HepG2 (cell line): ENCODE data around the gene ACOT13. TPM values are rescaled to one million over a fixed set of nuclear protein-coding genes. Genes with fewer than 3 reads are reported as not detected.

Experiments
- AGO2 ChIP-seq: fragments of 200-400 bp; formaldehyde crosslinking; optimal IDR thresholded peaks from 2 replicates; pipeline ENCODE3; 2017; ENCODE audit warnings: mild to moderate bottlenecking, low read depth, low read length, moderate library complexity
- BRD4 ChIP-seq: sonication (generic); formaldehyde crosslinking; IDR thresholded peaks from 2 replicates; pipeline ENCODE4 v1.4.0; 2020; ENCODE audit warnings: missing genetic modification reagents
- CBX1 ChIP-seq: IDR thresholded peaks from one replicate; pipeline ENCODE4 v1.6.1; 2016; ENCODE audit warnings: antibody characterized with exemption, low read depth
- GABPA ChIP-seq, 2 experiments: IDR thresholded peaks; 2 replicates each; pipeline ENCODE4 v1.6.1; 2011 to 2016; ENCODE audit warnings: low read depth in 2 of 2, low read length in 1 of 2, missing biosample characterization in 1 of 2, missing genetic modification characterization in 1 of 2
- GZF1 ChIP-seq: sonication (generic); formaldehyde crosslinking; IDR thresholded peaks from 2 replicates; pipeline ENCODE4 v1.5.1; 2020; ENCODE audit warnings: mild to moderate bottlenecking, missing genetic modification reagents
- KDM5A ChIP-seq: fragments of 200-600 bp; sonication (generic); IDR thresholded peaks from 2 replicates; pipeline ENCODE4 v1.7.0; 2018; ENCODE audit warnings: antibody characterized with exemption, mild to moderate bottlenecking, low read length, borderline replicate concordance
- LRRFIP1 ChIP-seq: sonication (generic); formaldehyde crosslinking; conservative IDR thresholded peaks from 2 replicates; pipeline ENCODE4 v1.4.0; 2020; ENCODE audit warnings: missing genetic modification reagents
- MIER2 ChIP-seq: IDR thresholded peaks from 2 replicates; pipeline ENCODE4 v1.6.1; 2016; ENCODE audit warnings: missing biosample characterization, missing genetic modification reagents
- POGZ ChIP-seq: sonication (generic); formaldehyde crosslinking; IDR thresholded peaks from 2 replicates; pipeline ENCODE4 v1.4.0; 2020; ENCODE audit warnings: mild to moderate bottlenecking, missing genetic modification reagents
- POLR2AphosphoS2 ChIP-seq: IDR thresholded peaks from 2 replicates; pipeline ENCODE4 v1.6.1; 2011; ENCODE audit warnings: low read depth, low read length, improper control_type of control experiment
- RXRA ChIP-seq: sonication (generic); formaldehyde crosslinking; IDR thresholded peaks from 2 replicates; pipeline ENCODE4 v1.5.1; 2020; ENCODE audit warnings: missing genetic modification reagents
- SOX13 ChIP-seq, 3 experiments: fragments of 450-650 bp in 1 of 3; sonication (generic) in 1 of 3; formaldehyde crosslinking in 1 of 3; IDR thresholded peaks in 2 of 3; conservative IDR thresholded peaks in 1 of 3; 2 replicates each; pipeline versions ENCODE4 v1.5.0 to v1.6.1; 2016 to 2020; ENCODE audit warnings: antibody characterized with exemption in 1 of 3, mild to moderate bottlenecking in 1 of 3, missing compliant biosample characterization in 1 of 3, missing genetic modification reagents in 1 of 3, moderate library complexity in 1 of 3
- U2AF1 ChIP-seq: fragments of 200-400 bp; formaldehyde crosslinking; optimal IDR thresholded peaks from 2 replicates; pipeline ENCODE3; 2017; ENCODE audit warnings: mild to moderate bottlenecking, low read depth, low read length
- ZBTB7A ChIP-seq: sonication (generic); formaldehyde crosslinking; IDR thresholded peaks from 2 replicates; pipeline ENCODE4 v1.8.0; 2022; ENCODE audit warnings: mild to moderate bottlenecking, missing genetic modification reagents
- ZFX ChIP-seq: sonication (generic); formaldehyde crosslinking; IDR thresholded peaks from 2 replicates; pipeline ENCODE4 v1.4.0; 2020; ENCODE audit warnings: mild to moderate bottlenecking, low read depth, missing genetic modification reagents, moderate library complexity
- ZNF180 ChIP-seq: sonication (generic); formaldehyde crosslinking; IDR thresholded peaks from 2 replicates; pipeline ENCODE4 v1.4.0; 2020; ENCODE audit warnings: low read depth, missing genetic modification reagents, borderline replicate concordance
- ZNF30 ChIP-seq: sonication (generic); formaldehyde crosslinking; IDR thresholded peaks from 2 replicates; pipeline ENCODE4 v1.5.0; 2020; ENCODE audit warnings: mild to moderate bottlenecking, missing genetic modification reagents
- ZNF331 ChIP-seq: sonication (generic); formaldehyde crosslinking; IDR thresholded peaks from 2 replicates; pipeline ENCODE4 v1.4.0; 2020; ENCODE audit warnings: missing genetic modification reagents
- ZNF660 ChIP-seq: sonication (generic); formaldehyde crosslinking; IDR thresholded peaks from 2 replicates; pipeline ENCODE4 v1.5.1; 2020; ENCODE audit warnings: mild to moderate bottlenecking, low read depth, missing genetic modification reagents, borderline replicate concordance
- ZNF703 ChIP-seq: sonication (generic); formaldehyde crosslinking; IDR thresholded peaks from 2 replicates; pipeline ENCODE4 v1.5.1; 2020; ENCODE audit warnings: missing genetic modification reagents, mild to moderate bottlenecking, moderate library complexity, borderline replicate concordance
- ZNF746 ChIP-seq: sonication (generic); formaldehyde crosslinking; IDR thresholded peaks from 2 replicates; pipeline ENCODE4 v1.8.0; 2022; ENCODE audit warnings: mild to moderate bottlenecking, missing genetic modification reagents
- ZNF747 ChIP-seq: sonication (generic); formaldehyde crosslinking; IDR thresholded peaks from 2 replicates; pipeline ENCODE4 v1.8.1; 2023; ENCODE audit warnings: missing genetic modification reagents, mild to moderate bottlenecking, borderline replicate concordance
- ZNF891 ChIP-seq: sonication (generic); formaldehyde crosslinking; IDR thresholded peaks from 2 replicates; pipeline ENCODE4 v1.5.0; 2020; ENCODE audit warnings: mild to moderate bottlenecking, missing genetic modification reagents
- ZSCAN21 ChIP-seq: sonication (generic); formaldehyde crosslinking; IDR thresholded peaks from 2 replicates; pipeline ENCODE4 v1.8.0; 2022; ENCODE audit warnings: mild to moderate bottlenecking, missing genetic modification reagents, moderate library complexity, borderline replicate concordance
- ZSCAN25 ChIP-seq: sonication (generic); formaldehyde crosslinking; IDR thresholded peaks from 2 replicates; pipeline ENCODE4 v1.8.0; 2022; ENCODE audit warnings: mild to moderate bottlenecking, missing genetic modification reagents
- polyA plus RNA-seq, 8 experiments: library from polyadenylated mRNA; depleted of rRNA in 3 of 8; stranded (reverse) in 7 of 8; unstranded in 1 of 8; fragments of >200 nt; fragmentation: Illumina TruSeq in 4 of 8; extraction: Trizol in 4 of 8; gene quantifications; 2 replicates each; pipeline versions ENCODE4 v1.2.1 to v1.2.3, GENCODE V29; 2011 to 2016; ENCODE audit warnings: low read depth in 4 of 8, missing spikeins in 1 of 8, mixed read lengths in 1 of 8; ENCODE audit not compliant: insufficient read depth in 1 of 8
- total RNA-seq, 5 experiments: library from RNA; depleted of rRNA; stranded (reverse); fragments of >200 nt; fragmentation: Illumina TruSeq; extraction: Trizol; gene quantifications; 2 replicates each; pipeline ENCODE4 v1.2.3, GENCODE V29; 2016; ENCODE audit warnings: low read depth in 1 of 5
- TF ChIP-seq, protein P1 (sequence below): sonication (generic); formaldehyde crosslinking; IDR thresholded peaks from 2 replicates; pipeline ENCODE4 v1.4.0; 2020; ENCODE audit warnings: mild to moderate bottlenecking, missing genetic modification reagents

Gene ACOT13
- total and polyA plus RNA-seq, 2 of the 13 experiments (the other 11 are each of a cell fraction or from before 2014, with no cell fraction given): 31.5 to 45.1 TPM

DNA sequence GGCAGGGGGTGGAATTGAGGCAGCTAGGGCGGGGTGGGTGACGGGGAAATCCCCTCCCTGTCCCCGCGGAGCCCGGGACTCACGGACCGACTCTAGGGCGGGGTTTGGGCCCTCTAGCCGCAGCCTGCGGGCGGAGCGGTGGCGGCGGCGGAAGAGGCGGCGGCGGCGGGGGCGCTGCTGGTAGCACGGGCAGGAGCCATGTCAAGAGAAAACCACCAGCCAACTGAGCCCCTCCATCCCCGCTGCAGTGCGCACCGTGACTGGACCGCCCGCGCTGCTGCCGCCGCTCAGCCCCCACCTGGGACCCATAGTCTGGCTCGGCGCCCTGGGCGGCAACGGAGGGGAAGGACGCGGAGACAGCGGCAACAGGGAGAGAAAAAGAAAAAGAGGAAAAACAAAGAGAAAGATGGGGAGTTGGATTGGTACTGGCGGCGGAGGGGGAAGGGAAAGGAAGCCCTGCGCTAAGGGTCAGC is 53.3 kb downstream of the ACOT13 start (continued):
- no peak for TF ChIP-seq ZNF180
- TF ChIP-seq ZSCAN25: 0 out of 2 replicates have a peak, but pooled peaks have one; percentile 36
- peak; percentile 61 for TF ChIP-seq ZFX
- peak; percentile 31; the same call in 1 of the 2 replicates for TF ChIP-seq ZNF746 (CRISPR knock-in tag)
- TF ChIP-seq ZNF331 (CRISPR knock-in tag): peak; percentile 74
- TF ChIP-seq RXRA (CRISPR knock-in tag): 0 out of 2 replicates have a peak, but pooled peaks have one; percentile 5
- TF ChIP-seq GABPA (IDR thresholded peaks at IDR 0.05; ENCODE audit: low read depth, low read length): peak; percentile 15; the same call in 1 of the 2 replicates
- TF ChIP-seq GABPA (CRISPR knock-in tag; IDR thresholded peaks at IDR 0.05; ENCODE audit: low read depth): no peak
- TF ChIP-seq MIER2: peak; percentile 12; the same call in 1 of the 2 replicates
- 0 out of 2 replicates have a peak, but pooled peaks have one; percentile 10 for TF ChIP-seq POLR2AphosphoS2
- no peak for TF ChIP-seq ZNF30 (CRISPR knock-in tag)
- TF ChIP-seq ZSCAN21 (CRISPR knock-in tag): 0 out of 2 replicates have a peak, but pooled peaks have one; percentile 60
- TF ChIP-seq CBX1: no peak
- TF ChIP-seq ZBTB7A: peak; percentile 55; the same call in 1 of the 2 replicates
- TF ChIP-seq, protein P1, sequence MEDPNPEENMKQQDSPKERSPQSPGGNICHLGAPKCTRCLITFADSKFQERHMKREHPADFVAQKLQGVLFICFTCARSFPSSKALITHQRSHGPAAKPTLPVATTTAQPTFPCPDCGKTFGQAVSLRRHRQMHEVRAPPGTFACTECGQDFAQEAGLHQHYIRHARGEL (CRISPR knock-in tag): 0 out of 2 replicates have a peak, but pooled peaks have one; percentile 14
- no peak for TF ChIP-seq LRRFIP1 (CRISPR knock-in tag)
- TF ChIP-seq U2AF1: peak; percentile 29
- TF ChIP-seq ZNF703 (CRISPR knock-in tag): peak; percentile 55; the same call in 1 of the 2 replicates
- peak; percentile 75; the same call in 1 of the 2 replicates for TF ChIP-seq KDM5A
- TF ChIP-seq AGO2: peak; percentile 99
- peak; percentile 1; the same call in 1 of the 2 replicates for TF ChIP-seq SOX13 (IDR thresholded peaks at IDR 0.05)
- no peak for TF ChIP-seq SOX13 (CRISPR knock-in tag; conservative IDR thresholded peaks at IDR 0.05 in 1 of 2, IDR thresholded peaks at IDR 0.05 in 1 of 2)
- TF ChIP-seq ZNF747 (CRISPR knock-in tag): no peak
- TF ChIP-seq GZF1: peak; percentile 68; the same call in 1 of the 2 replicates
- 0 out of 2 replicates have a peak, but pooled peaks have one; percentile 3 for TF ChIP-seq POGZ (CRISPR knock-in tag)
- peak; percentile 77 for TF ChIP-seq BRD4 (CRISPR knock-in tag)
- peak; percentile 57; the same call in 1 of the 2 replicates for TF ChIP-seq ZNF891 (CRISPR knock-in tag)
- TF ChIP-seq ZNF660 (CRISPR knock-in tag): peak; percentile 74; the same call in 1 of the 2 replicates
